Adrenal gland (tissue), 12 donors: Measurements from ENCODE around the gene ZBTB7B. TPM values are rescaled to one million over a fixed set of nuclear protein-coding genes. Genes with fewer than 3 reads are reported as not detected.
"Not testable (repeated sequence)": the region's sequence is repeated elsewhere in the genome, so short reads cannot be mapped to it uniquely, and the experiment has no call there.

ENCODE experiments used
- DNase-seq, 7 donors: peaks; one replicate each; pipeline ENCODE4 v3.0.0-alpha.2; 2019 to 2020
- H3K27ac ChIP-seq, 5 donors: fragments of 200-600 bp; sonication (generic) in 4 of 5; 1 replicate in 3 of 5; 2 replicates in 2 of 5; pipeline versions ENCODE4 v1.5.1 to v1.8.0; 2016 to 2020; ENCODE audit warnings: mild to moderate bottlenecking in 1 of 5
- H3K27me3 ChIP-seq: fragments of 200-600 bp; 2 replicates; pipeline ENCODE4 v1.8.0; 2021
- H3K36me3 ChIP-seq, 2 donors: fragments of 200-600 bp; replicated peaks in 1 of 2; 1 replicate in 1 of 2; 2 replicates in 1 of 2; pipeline versions ENCODE4 v1.5.1 to v1.8.0; 2018 to 2022
- H3K4me1 ChIP-seq, 2 donors: fragments of 200-600 bp; replicated peaks in 1 of 2; 1 replicate in 1 of 2; 2 replicates in 1 of 2; pipeline versions ENCODE4 v1.5.1 to v1.8.0; 2018 to 2021
- H3K4me3 ChIP-seq, 4 donors: fragments of 200-600 bp; sonication (generic) in 3 of 4; one replicate each; pipeline ENCODE4 v1.5.1; 2016 to 2018
- H3K9me3 ChIP-seq, 3 donors: fragments of 200-600 bp; sonication (generic) in 1 of 3; replicated peaks in 1 of 3; 1 replicate in 2 of 3; 2 replicates in 1 of 3; pipeline versions ENCODE4 v1.5.1 to v1.8.0; 2016 to 2021
- POLR2A ChIP-seq, 2 donors: fragments of 450-650 bp; IDR thresholded peaks; one replicate each; pipeline ENCODE4 v1.6.1; 2017; ENCODE audit warnings: antibody characterized with exemption in 2 of 2, mild to moderate bottlenecking in 2 of 2, moderate library complexity in 1 of 2
- WGBS, 4 donors: extraction: QIAGEN DNeasy Blood & Tissue Kit in 2 of 4; methylation state at CpG; one replicate each; pipeline versions ENCODE4 v1.1.5 to v1.1.7; 2013 to 2017; 5-methylcytosine and 5-hydroxymethylcytosine counted together
- intact Hi-C, 2 donors: fragments of 100-400 bp; cut with DNase I; formaldehyde crosslinking; loops; one replicate each; pipeline versions ENCODE4 v1.14.1 to v1.15.0; 2022 to 2023
- polyA plus RNA-seq, 3 donors: library from polyadenylated mRNA; stranded (reverse); fragments of 200-250 nt in 2 of 3; fragments of 350-450 nt in 1 of 3; fragmentation: Illumina TruSeq in 1 of 3; extraction: RNeasy Lipid Tissue Mini Kit (QIAGEN cat#74804) in 1 of 3; gene quantifications; one replicate each; pipeline ENCODE4 v1.2.3, GENCODE V29; 2013 to 2014
- total RNA-seq, 9 donors: library from RNA; depleted of rRNA in 4 of 9; stranded (reverse); fragments of >200 nt in 4 of 9; fragments of 120-200 nt in 1 of 9; fragmentation: NEBNext Ultra II Directional in 1 of 9; extraction: Animal tissue kit (Norgen Biotek cat#: 25700) in 1 of 9; gene quantifications; one replicate each; pipeline versions ENCODE4 v1.1.0 to v1.2.4, GENCODE V29; 2013 to 2023
- TF ChIP-seq, protein P1 (sequence below), 6 experiments: fragments of 450-650 bp in 4 of 6; fragments of 200-600 bp in 2 of 6; sonication (generic) in 1 of 6; IDR thresholded peaks; 1 replicate in 5 of 6; 2 replicates in 1 of 6; pipeline versions ENCODE4 v1.5.1 to v1.8.0; 2016 to 2021; ENCODE audit warnings: antibody characterized with exemption in 6 of 6, mild to moderate bottlenecking in 2 of 6, moderate library complexity in 1 of 6
- donor health status: healthy with polysubstance abuse.
- donor health status: Bipolar disorder and iron deficiency.
- donor health status: DM: yes; HTN: yes; CAD: no.
- donor health status: DM: no; HTN: no; CAD: no.
- donor health status: DM: no; HTN: no; CAD: no.
- donor health status: DM: yes; HTN: yes; CAD: no.

Gene ZBTB7B
- total and polyA plus RNA-seq, 12 donors: 22.4 to 126 (median 75.9) TPM

DNA sequence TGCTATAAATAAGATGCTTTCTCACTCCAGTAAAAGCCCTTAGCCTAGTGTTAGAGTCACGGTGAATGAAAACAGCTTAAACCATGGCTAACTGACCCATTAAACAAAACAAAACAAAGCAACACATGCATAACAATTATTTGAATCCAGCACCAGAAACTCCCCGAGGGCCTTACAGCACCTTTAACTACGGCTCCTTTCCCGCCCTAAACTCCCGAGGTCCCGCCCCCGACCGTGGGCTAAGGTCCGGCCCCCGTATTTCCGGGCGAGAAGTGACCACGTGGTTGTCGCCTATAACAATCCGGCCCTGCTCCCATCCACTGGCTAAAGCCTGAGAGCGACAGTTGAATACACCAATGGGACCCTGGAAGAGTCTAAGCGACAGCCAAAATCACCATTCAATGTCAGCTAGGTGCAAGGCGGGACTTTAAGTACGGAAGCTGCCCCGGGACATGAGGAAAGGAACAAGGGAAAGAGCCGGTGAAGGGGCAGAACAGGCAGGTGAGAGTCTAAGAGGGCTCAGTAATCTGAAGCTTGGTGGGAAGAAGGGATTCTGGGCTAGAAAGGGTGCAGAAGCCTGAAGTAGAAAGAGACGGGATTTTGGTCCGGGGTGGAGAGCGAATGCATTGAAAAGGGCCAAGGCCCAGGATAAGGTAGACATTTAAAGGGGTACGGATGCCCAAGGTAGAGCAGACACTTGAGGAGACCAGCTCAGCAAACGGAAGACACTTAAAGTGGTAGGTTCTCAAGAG is 19.5 kb upstream of the ZBTB7B start, which contains the start of gene FLAD1:
FLAD1 (plus strand) TSS at position 448 of the 752 bp plus-strand sequence. CDS start 351 bp downstream, outside the sequence.
- 0 to 1% (median 0%) methylated on average over 25 to 26 of the region's 26 CpGs for WGBS, 4 donors
- DNase-seq: peak; percentile 97 to 100 (median 99)
- Histone ChIP-seq H3K27ac (peak within 1 kb of the TSS in 2 of 5 donors; percentile 43 to 47), H3K4me3 (peak within 1 kb of the TSS in 3 of 4 donors; percentile 21 to 92 (median 50)), H3K36me3 (no peaks in the 10 kb centered on the region), H3K9me3 (no peaks in the 10 kb centered on the region), H3K27me3 (no peaks in the 10 kb centered on the region), H3K4me1 (peaks cover 7 to 14% of the 10 kb centered on the region in 2 donors)
- TF ChIP-seq POLR2A (IDR thresholded peaks at IDR 0.05): peak in 1 of 2 donors; percentile 32
- TF ChIP-seq, protein P1, sequence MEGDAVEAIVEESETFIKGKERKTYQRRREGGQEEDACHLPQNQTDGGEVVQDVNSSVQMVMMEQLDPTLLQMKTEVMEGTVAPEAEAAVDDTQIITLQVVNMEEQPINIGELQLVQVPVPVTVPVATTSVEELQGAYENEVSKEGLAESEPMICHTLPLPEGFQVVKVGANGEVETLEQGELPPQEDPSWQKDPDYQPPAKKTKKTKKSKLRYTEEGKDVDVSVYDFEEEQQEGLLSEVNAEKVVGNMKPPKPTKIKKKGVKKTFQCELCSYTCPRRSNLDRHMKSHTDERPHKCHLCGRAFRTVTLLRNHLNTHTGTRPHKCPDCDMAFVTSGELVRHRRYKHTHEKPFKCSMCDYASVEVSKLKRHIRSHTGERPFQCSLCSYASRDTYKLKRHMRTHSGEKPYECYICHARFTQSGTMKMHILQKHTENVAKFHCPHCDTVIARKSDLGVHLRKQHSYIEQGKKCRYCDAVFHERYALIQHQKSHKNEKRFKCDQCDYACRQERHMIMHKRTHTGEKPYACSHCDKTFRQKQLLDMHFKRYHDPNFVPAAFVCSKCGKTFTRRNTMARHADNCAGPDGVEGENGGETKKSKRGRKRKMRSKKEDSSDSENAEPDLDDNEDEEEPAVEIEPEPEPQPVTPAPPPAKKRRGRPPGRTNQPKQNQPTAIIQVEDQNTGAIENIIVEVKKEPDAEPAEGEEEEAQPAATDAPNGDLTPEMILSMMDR (IDR thresholded peaks at IDR 0.05): no peak
- intact Hi-C loops: no loop called here

DNA sequence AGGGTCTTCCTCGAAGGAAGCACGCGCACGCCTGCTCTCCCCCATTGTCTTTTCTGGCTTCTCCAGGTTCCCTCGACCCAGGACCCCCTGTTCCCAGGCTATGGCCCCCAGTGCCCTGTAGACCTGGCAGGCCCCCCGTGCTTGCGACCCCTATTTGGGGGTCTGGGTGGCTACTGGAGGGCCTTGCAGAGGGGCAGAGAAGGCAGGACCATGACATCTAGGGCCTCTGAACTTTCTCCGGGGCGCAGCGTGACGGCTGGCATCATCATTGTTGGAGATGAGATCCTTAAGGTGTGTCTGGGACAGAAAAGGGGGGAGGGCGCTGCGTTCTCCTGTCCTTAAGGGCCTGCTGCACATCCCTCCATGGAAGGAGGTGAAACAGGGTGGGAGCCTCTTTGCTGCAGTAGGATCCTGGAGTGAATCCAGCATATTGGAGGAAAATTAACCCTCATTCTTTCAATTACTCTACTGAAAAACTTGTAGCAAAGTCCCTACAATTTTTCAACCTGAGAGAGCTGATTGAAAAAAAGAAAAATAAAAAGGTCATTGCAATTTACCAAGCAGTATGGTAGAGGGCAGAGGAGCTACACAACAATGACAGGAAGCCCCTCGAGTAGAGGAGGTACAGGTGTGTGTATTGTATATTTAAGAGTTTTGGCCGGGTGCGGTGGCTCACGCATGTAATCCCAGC is 18.7 kb upstream of the ZBTB7B start:
- no peaks in the 10 kb centered on the region for H3K9me3 ChIP-seq
- peaks cover 7 to 14% of the 10 kb centered on the region in 2 donors for H3K4me1 ChIP-seq
- intact Hi-C loops: no loop called here
- H3K27me3 ChIP-seq: no peaks in the 10 kb centered on the region
- H3K4me3 ChIP-seq: peak overlapping the region in 3 of 4 donors; percentile 21 to 92 (median 50)
- H3K27ac ChIP-seq: peak overlapping the region in 2 of 5 donors; percentile 43 to 47
- 23 to 28% (median 24%) methylated on average over 14 to 17 of the region's 17 CpGs for WGBS, 4 donors
- TF ChIP-seq, protein P1 (IDR thresholded peaks at IDR 0.05): no peak
- no peak for TF ChIP-seq POLR2A (IDR thresholded peaks at IDR 0.05)
- DNase-seq: peak in 1 of 7 donors; percentile 14
- no peaks in the 10 kb centered on the region for H3K36me3 ChIP-seq

DNA sequence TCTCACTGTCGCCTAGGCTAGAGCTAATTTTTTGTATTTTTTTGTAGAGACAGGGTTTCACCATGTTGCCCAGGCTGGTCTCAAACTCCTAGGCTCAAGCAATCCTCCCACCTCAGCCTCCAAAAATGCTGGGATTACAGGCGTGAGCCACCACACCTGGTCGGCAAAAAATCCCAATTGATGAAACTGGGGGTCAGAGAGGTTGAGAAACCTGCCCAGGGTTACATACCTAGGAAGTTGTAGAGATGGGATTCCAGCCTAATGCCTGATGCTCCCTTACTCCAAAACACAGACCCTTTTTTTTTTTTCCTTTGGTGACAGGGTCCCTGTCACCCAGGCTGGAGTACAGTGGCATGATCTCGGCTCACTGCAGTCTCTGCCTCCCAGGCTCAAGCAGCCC is 15.9 kb upstream of the ZBTB7B start:
- intact Hi-C loops, H3K9me3 ChIP-seq, H3K27me3 ChIP-seq, DNase-seq, H3K4me3 ChIP-seq, H3K27ac ChIP-seq, H3K36me3 ChIP-seq: not testable (repeated sequence)
- H3K4me1 ChIP-seq: peaks cover 7 to 14% of the 10 kb centered on the region in 2 donors
- WGBS, 4 donors: 85 to 93% (median 92%) methylated on average over 4 of the region's 4 CpGs

DNA sequence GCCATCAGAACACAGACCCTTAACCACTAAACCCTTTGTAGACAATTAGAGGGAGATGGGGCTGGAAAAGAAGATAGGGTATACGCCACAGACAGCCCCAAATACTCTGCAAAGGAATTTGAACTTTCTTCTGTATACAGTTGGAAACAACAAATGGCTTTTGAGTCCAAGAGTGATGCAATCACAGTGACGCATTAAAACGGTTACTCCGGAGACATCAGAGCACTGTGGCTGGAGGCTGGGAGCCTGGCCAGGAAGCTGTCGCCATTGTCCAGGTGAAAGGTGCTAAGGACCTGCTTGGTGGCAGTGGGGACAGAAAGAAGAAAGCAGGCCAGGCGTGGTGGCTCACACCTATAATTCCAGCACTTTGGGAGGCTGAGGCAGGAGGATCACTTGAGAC is 15.3 kb upstream of the ZBTB7B start:
- TF ChIP-seq POLR2A (IDR thresholded peaks at IDR 0.05): no peak
- TF ChIP-seq, protein P1 (IDR thresholded peaks at IDR 0.05): no peak
- Histone ChIP-seq H3K4me3 (no peak overlapping the region), H3K27me3 (no peaks in the 10 kb centered on the region), H3K27ac (no peak overlapping the region), H3K36me3 (peaks cover 0 to 6% of the 10 kb centered on the region in 2 donors), H3K9me3 (no peaks in the 10 kb centered on the region), H3K4me1 (peaks cover 7 to 13% of the 10 kb centered on the region in 2 donors)
- intact Hi-C loops: no loop called here
- no peak for DNase-seq
- 65 to 78% (median 75%) methylated on average over 6 of the region's 6 CpGs for WGBS, 4 donors
